Gastrocnemius medialis (tissue), 4 donors: ENCODE data around the gene NMT2. TPM values are rescaled to one million over a fixed set of nuclear protein-coding genes. Genes with fewer than 3 reads are reported as not detected.
A peak's percentile ranks its signal among the peaks of the same experiment; 100 is the strongest.

Source experiments
- ATAC-seq, 2 donors: fragments of 150-250 bp; one replicate each; pipeline ENCODE4 v1.9.1; 2016
- DNase-seq, 2 donors: peaks; one replicate each; pipeline ENCODE4 v3.0.0-alpha.2; 2019
- H3K27ac ChIP-seq, 4 donors: fragments of 200-600 bp; sonication (generic); 1 replicate in 1 of 4; 2 replicates in 3 of 4; pipeline ENCODE4 v1.5.1; 2016 to 2018; ENCODE audit warnings: mild to moderate bottlenecking in 2 of 4, moderate library complexity in 1 of 4
- H3K27me3 ChIP-seq, 3 donors: fragments of 200-600 bp; sonication (generic) in 2 of 3; 1 replicate in 1 of 3; 2 replicates in 2 of 3; pipeline versions ENCODE4 v1.5.1 to v1.6.0; 2016 to 2019; ENCODE audit warnings: mild to moderate bottlenecking in 1 of 3, moderate library complexity in 1 of 3
- H3K36me3 ChIP-seq, 2 donors: fragments of 200-600 bp; sonication (generic) in 1 of 2; one replicate each; pipeline ENCODE4 v1.5.1; 2017 to 2018
- H3K4me1 ChIP-seq, 2 donors: fragments of 200-600 bp; sonication (generic) in 1 of 2; one replicate each; pipeline ENCODE4 v1.5.1; 2016 to 2017; ENCODE audit warnings: mild to moderate bottlenecking in 2 of 2
- H3K4me3 ChIP-seq, 4 donors: fragments of 200-600 bp; sonication (generic) in 3 of 4; 1 replicate in 1 of 4; 2 replicates in 3 of 4; pipeline ENCODE4 v1.5.1; 2016 to 2019; ENCODE audit warnings: mild to moderate bottlenecking in 2 of 4
- H3K9me3 ChIP-seq, 3 donors: fragments of 200-600 bp; sonication (generic) in 2 of 3; 1 replicate in 1 of 3; 2 replicates in 2 of 3; pipeline ENCODE4 v1.5.1; 2016 to 2019
- CTCF ChIP-seq, 5 experiments: fragments of 450-650 bp in 3 of 5; fragments of 200-600 bp in 2 of 5; sonication (generic) in 2 of 5; IDR thresholded peaks in 4 of 5; conservative IDR thresholded peaks in 1 of 5; 1 replicate in 4 of 5; 2 replicates in 1 of 5; pipeline ENCODE4 v1.5.1; 2016 to 2019; ENCODE audit warnings: antibody characterized with exemption in 5 of 5, mild to moderate bottlenecking in 3 of 5, moderate library complexity in 3 of 5
- POLR2A ChIP-seq, 2 donors: fragments of 450-650 bp; IDR thresholded peaks; one replicate each; pipeline ENCODE4 v1.6.1; 2017; ENCODE audit warnings: antibody characterized with exemption in 2 of 2, mild to moderate bottlenecking in 2 of 2, moderate library complexity in 2 of 2
- in situ Hi-C, 4 donors: fragments of 200-750 bp; cut with MboI; loops; one replicate each; pipeline versions ENCODE4 v1.15.0 to v1.8.0; 2017; ENCODE audit warnings: low sequenced_read_pairs in 4 of 4
- intact Hi-C: fragments of 100-400 bp; cut with DNase I; formaldehyde crosslinking; loops from one replicate; pipeline ENCODE4 v1.15.1; 2023; ENCODE audit warnings: low total_unique reads
- total RNA-seq, 4 donors: library from RNA; depleted of rRNA; stranded (reverse); fragments of >200 nt; gene quantifications; one replicate each; pipeline versions ENCODE4 v1.1.0 to v1.2.3, GENCODE V29; 2016

NMT2 gene
- total RNA-seq, 4 donors from 2014 or later, result 6.0 to 10.3 (median 8.2) TPM

DNA sequence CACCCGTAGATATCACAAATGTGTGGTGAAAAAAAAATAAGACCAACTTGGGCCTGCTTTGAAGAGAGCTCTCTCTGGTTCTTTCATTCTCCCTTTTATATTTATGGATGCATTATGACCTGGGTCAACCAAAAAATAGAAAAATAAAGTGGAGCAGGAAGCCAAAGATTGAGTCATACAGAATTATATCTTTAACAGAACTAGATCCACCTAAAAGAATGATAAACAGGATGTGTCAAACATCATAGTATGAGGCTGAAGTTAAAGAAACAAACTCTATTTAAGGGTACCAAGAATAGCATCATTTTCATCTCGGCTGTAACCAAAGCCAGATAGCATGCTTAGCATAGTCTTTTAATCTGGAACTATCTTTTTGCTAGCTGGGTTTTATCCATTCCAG lies 28.8 kb upstream of the NMT2 start:
- in situ Hi-C loops (no loop called here), intact Hi-C loops (no loop called here)
- Histone ChIP-seq H3K36me3 (no peaks in the 10 kb centered on the region), H3K4me3 (no peak overlapping the region), H3K27me3 (no peaks in the 10 kb centered on the region), H3K27ac (no peak overlapping the region), H3K9me3 (no peaks in the 10 kb centered on the region), H3K4me1 (peaks cover 0 to 7% of the 10 kb centered on the region in 2 donors)
- ATAC-seq (no peak), DNase-seq (no peak)
- TF ChIP-seq POLR2A (IDR thresholded peaks at IDR 0.05) (no peak), CTCF (IDR thresholded peaks at IDR 0.05 in 4 of 5, conservative IDR thresholded peaks at IDR 0.05 in 1 of 5) (no peak)

DNA sequence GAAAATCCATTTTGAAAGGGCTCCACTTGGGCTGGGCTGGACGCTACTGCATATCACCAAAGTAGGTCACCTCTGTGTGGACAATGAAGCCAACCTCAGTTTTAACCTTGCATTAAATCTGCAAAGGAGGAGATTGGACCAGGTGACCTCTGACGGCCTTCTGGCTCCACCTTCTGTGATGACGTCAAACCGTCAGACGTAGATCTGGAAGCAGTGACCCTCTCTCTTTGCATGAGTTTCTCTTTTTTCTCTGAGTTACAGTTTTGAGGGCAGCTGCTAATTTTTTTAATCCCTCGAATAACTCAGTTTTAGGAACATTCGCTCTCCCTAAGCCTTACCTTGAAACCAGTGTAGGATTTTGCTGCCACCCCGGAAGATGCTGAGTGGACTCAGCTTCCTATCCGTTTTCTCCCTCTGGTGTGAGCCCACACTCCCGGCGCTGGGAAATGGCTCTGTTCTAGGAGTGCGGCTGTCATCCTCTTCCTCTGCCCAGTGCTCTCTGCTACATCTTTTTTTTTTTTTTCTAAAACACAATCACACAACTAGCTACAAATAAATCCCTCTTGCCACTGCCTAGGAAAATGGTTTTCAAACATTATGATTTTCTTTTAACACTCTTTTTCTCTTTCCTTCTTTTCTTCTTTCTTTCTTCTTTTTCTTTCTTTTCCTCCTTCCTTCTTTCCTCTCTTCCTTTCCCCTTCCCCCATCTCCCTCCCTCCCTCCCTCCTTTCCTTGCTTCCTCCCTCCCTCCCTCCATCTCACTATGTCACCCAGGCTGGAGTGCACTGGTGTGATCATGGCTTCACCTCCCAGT lies 27.7 kb upstream of the NMT2 start:
- no peak for ATAC-seq
- Histone ChIP-seq H3K27ac (peak overlapping the region in 2 of 4 donors; percentile 30 to 54), H3K4me3 (peak overlapping the region in 3 of 4 donors; percentile 1 to 27 (median 1)), H3K9me3 (no peaks in the 10 kb centered on the region), H3K27me3 (no peaks in the 10 kb centered on the region), H3K4me1 (no peaks in the 10 kb centered on the region), H3K36me3 (no peaks in the 10 kb centered on the region)
- TF ChIP-seq CTCF (IDR thresholded peaks at IDR 0.05 in 4 of 5, conservative IDR thresholded peaks at IDR 0.05 in 1 of 5), result no peak
- no peak for TF ChIP-seq POLR2A (IDR thresholded peaks at IDR 0.05)
- no peak for DNase-seq
- in situ Hi-C loops, result no loop called here
- intact Hi-C loops, result no loop called here

- Histone ChIP-seq H3K9me3 (no peaks in the 10 kb centered on the region), H3K36me3 (no peaks in the 10 kb centered on the region), H3K27ac (no peak overlapping the region), H3K27me3 (no peaks in the 10 kb centered on the region), H3K4me3 (no peak overlapping the region), H3K4me1 (no peaks in the 10 kb centered on the region)
- ATAC-seq (no peak), DNase-seq (no peak)
- intact Hi-C loops (no loop called here), in situ Hi-C loops (no loop called here)
- TF ChIP-seq CTCF (IDR thresholded peaks at IDR 0.05 in 4 of 5, conservative IDR thresholded peaks at IDR 0.05 in 1 of 5) (no peak), POLR2A (IDR thresholded peaks at IDR 0.05) (no peak)
Measured at GRCh38 chr10:15189133-15189885, 20.8 kb upstream of the NMT2 start.

GRCh38 chr10:15188603-15189002 lies 20.1 kb upstream of the NMT2 start:
- DNase-seq (no peak), ATAC-seq (no peak)
- H3K4me3 ChIP-seq, result no peak overlapping the region
- no peaks in the 10 kb centered on the region for H3K27me3 ChIP-seq
- H3K36me3 ChIP-seq, result no peaks in the 10 kb centered on the region
- H3K27ac ChIP-seq, result no peak overlapping the region
- no peaks in the 10 kb centered on the region for H3K4me1 ChIP-seq
- no peaks in the 10 kb centered on the region for H3K9me3 ChIP-seq
- TF ChIP-seq POLR2A (IDR thresholded peaks at IDR 0.05), result no peak
- TF ChIP-seq CTCF (IDR thresholded peaks at IDR 0.05 in 4 of 5, conservative IDR thresholded peaks at IDR 0.05 in 1 of 5), result no peak
- in situ Hi-C loops, result no loop called here
- intact Hi-C loops, result no loop called here
